A673 (cell line): ENCODE results near the gene DNAH3. TPM values are rescaled to one million over a fixed set of nuclear protein-coding genes. Genes with fewer than 3 reads are reported as not detected.
A peak's percentile ranks its signal among the peaks of the same experiment; 100 is the strongest.

Experiments
- BruUV-seq: library from RNA; stranded (reverse); fragments of 400-500 nt; replicated peaks from 2 replicates; lab custom pipeline; 2021; lab: Mats Ljungman, UMichigan
- CTCF ChIA-PET: fragments of 300-600 bp; sonication (Branson Sonifier 250); formaldehyde crosslinking; loops from one replicate; lab custom pipeline; 2022; ENCODE audit warnings: antibody characterized with exemption; lab: Charles Lee
- POLR2A ChIA-PET: fragments of 300-600 bp; sonication (Branson Sonifier 250); formaldehyde crosslinking; loops from one replicate; lab custom pipeline; 2022; ENCODE audit warnings: antibody characterized with exemption; ENCODE audit not compliant: low non-redundant PET; lab: Charles Lee
- DNase-seq: peaks from one replicate; pipeline ENCODE4 v3.0.0-alpha.2; 2015; ENCODE audit warnings: low spot score
- H3K27ac ChIP-seq: fragments of 200-600 bp; sonication (generic); 2 replicates; pipeline ENCODE4 v1.5.1; 2016; ENCODE audit warnings: mixed run types, low read depth, mild to moderate bottlenecking, mixed read lengths, antibody characterized with exemption, low read length; ENCODE audit not compliant: poor library complexity, severe bottlenecking
- H3K27me3 ChIP-seq: fragments of 200-600 bp; sonication (generic); replicated peaks from 2 replicates; pipeline ENCODE4 v1.6.1; 2017; ENCODE audit warnings: mixed run types, low read depth, mild to moderate bottlenecking, mixed read lengths, antibody characterized with exemption, low read length; ENCODE audit not compliant: insufficient read depth, poor library complexity
- H3K36me3 ChIP-seq: fragments of 200-600 bp; sonication (generic); 2 replicates; pipeline ENCODE4 v1.6.1; 2016; ENCODE audit warnings: mixed run types, mild to moderate bottlenecking, mixed read lengths, antibody characterized with exemption, low read length; ENCODE audit not compliant: insufficient read depth, poor library complexity, severe bottlenecking
- H3K4me1 ChIP-seq: fragments of 200-600 bp; sonication (generic); 2 replicates; pipeline ENCODE4 v1.6.1; 2017; ENCODE audit warnings: mixed run types, mild to moderate bottlenecking, mixed read lengths, antibody characterized with exemption, low read length; ENCODE audit not compliant: insufficient read depth, poor library complexity, severe bottlenecking
- H3K4me3 ChIP-seq: fragments of 200-600 bp; sonication (generic); 2 replicates; pipeline ENCODE4 v1.5.1; 2016; ENCODE audit warnings: low read depth, mixed run types, mild to moderate bottlenecking, mixed read lengths, low read length; ENCODE audit not compliant: poor library complexity, severe bottlenecking
- H3K9me3 ChIP-seq: fragments of 200-600 bp; sonication (generic); 2 replicates; pipeline ENCODE4 v1.6.1; 2016; ENCODE audit warnings: mixed run types, low read depth, mild to moderate bottlenecking, mixed read lengths, antibody characterized with exemption, low read length; ENCODE audit not compliant: poor library complexity, severe bottlenecking
- CTCF ChIP-seq: fragments of 300-800, 200-600 bp; sonication (generic); conservative IDR thresholded peaks from 2 replicates; pipeline ENCODE4 v1.5.1; 2017; ENCODE audit warnings: low read depth, mild to moderate bottlenecking, antibody characterized with exemption, low read length, moderate library complexity, mixed read lengths
- EZH2 ChIP-seq: fragments of 200-600 bp; sonication (generic); IDR thresholded peaks from 2 replicates; pipeline ENCODE4 v1.6.1; 2017; ENCODE audit warnings: borderline replicate concordance, low read depth, mild to moderate bottlenecking, mixed read lengths, antibody characterized with exemption, low read length; ENCODE audit not compliant: poor library complexity, severe bottlenecking
- intact Hi-C: fragments of 100-400 bp; cut with micrococcal nuclease; formaldehyde crosslinking; loops from one replicate; pipeline ENCODE4 v1.10.0; 2022; ENCODE audit not compliant: unreplicated experiment
- total RNA-seq: library from RNA; stranded (reverse); gene quantifications from 2 replicates; pipeline ENCODE4 v1.2.3, GENCODE V29; 2021

Gene DNAH3
- total RNA-seq, 1 experiment from 2014 or later: not detected

DNA sequence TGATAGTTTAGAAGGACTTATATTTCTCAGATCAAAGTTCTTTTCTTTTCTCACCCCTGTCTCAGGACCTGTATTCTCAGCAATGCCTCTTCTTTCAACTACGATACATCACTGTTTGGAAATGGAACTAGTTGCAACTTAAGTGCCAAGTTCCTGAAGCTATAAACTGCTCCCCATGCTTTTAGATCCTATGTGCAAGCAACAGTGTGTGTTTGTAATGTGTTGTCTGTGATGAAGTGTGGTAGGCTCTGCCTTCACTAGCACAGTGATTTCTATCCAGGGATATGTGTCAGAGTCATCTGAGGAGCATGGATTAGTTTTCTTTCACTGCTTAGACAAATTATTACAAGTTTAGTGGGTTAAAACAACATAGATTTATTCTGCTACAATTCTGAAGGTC is 42.3 kb upstream of the DNAH3 start:
- H3K4me3 ChIP-seq: no peak overlapping the region
- TF ChIP-seq CTCF (no peak), EZH2 (no peak)
- H3K27me3 ChIP-seq: peaks cover 21% of the 10 kb centered on the region
- no peaks in the 10 kb centered on the region for H3K4me1 ChIP-seq
- ChIA-PET CTCF (no interaction called here), POLR2A (no interaction called here)
- intact Hi-C loops: no loop called here
- BruUV-seq: no TSS peak
- no peak overlapping the region for H3K27ac ChIP-seq
- H3K36me3 ChIP-seq: no peaks in the 10 kb centered on the region
- DNase-seq: no peak
- H3K9me3 ChIP-seq: no peaks in the 10 kb centered on the region

DNA sequence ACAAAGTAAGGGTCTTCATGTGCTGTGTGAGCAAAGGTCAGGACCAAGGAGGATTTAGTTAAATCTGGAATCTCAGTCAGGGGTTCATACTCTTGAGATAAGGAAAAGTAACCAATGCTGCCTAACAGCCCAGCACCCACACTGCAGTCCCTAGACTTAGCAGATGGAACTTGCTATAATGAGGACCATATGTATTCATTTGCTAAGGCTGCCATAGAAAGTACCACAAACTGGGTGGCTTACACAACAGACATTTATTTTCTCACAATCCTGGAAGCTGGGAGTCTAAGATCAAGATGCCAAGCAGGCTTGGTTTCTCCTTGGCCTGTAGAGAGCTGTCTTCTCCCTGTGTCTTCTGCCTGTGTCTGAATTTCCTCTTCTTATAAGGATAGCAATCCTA is 40.0 kb upstream of the DNAH3 start:
- no peaks in the 10 kb centered on the region for H3K9me3 ChIP-seq
- ChIA-PET POLR2A (no interaction called here), CTCF (interaction anchor here (0.6 kb wide), 1 partner anchor 87 kb away, joined by 4 read pairs; no protein-coding TSS in a partner anchor)
- H3K27me3 ChIP-seq: peaks cover 8% of the 10 kb centered on the region
- intact Hi-C loops: no loop called here
- TF ChIP-seq CTCF: no peak
- no peak overlapping the region for H3K27ac ChIP-seq
- no peaks in the 10 kb centered on the region for H3K4me1 ChIP-seq
- BruUV-seq: no TSS peak
- DNase-seq: peak; percentile 18
- H3K4me3 ChIP-seq: no peak overlapping the region
- no peaks in the 10 kb centered on the region for H3K36me3 ChIP-seq

DNA sequence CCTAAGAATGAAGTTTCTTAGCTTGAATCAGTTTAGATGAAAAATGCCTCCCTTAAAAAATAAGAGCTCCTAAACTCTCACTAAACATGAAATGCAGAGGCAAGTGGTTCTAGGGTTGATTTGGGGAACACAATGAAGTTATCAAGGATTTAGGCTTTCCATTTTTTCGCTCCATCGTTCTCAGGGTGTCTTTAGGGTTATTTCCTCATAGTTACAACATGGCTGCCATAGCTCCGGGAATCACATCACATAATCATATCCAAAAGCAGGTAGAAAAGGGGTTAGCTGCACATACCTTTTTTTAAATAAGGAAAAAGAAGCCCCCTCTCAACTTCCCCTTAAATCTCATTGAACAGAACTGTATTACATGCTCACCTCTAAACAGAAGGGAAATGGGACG is 39.4 kb upstream of the DNAH3 start:
- no peaks in the 10 kb centered on the region for H3K4me1 ChIP-seq
- TF ChIP-seq EZH2: no peak
- no peak for TF ChIP-seq CTCF
- intact Hi-C loops: no loop called here
- H3K4me3 ChIP-seq: no peak overlapping the region
- no peak overlapping the region for H3K27ac ChIP-seq
- ChIA-PET CTCF (interaction anchor here (2.3 kb wide), 1 partner anchor 111 kb away, joined by 40 read pairs; no protein-coding TSS in a partner anchor), POLR2A (no interaction called here)
- H3K9me3 ChIP-seq: no peaks in the 10 kb centered on the region
- H3K27me3 ChIP-seq: peaks cover 5% of the 10 kb centered on the region
- no peaks in the 10 kb centered on the region for H3K36me3 ChIP-seq
- DNase-seq: no peak
- no TSS peak for BruUV-seq
